ENCODE data around the gene BMPR1A. TPM values are rescaled to one million over a fixed set of nuclear protein-coding genes. Genes with fewer than 3 reads are reported as not detected.

The BMPR1A gene
- total and polyA plus RNA-seq, 2 of the 13 experiments (the other 11 are each of a cell fraction or from before 2014, with no cell fraction given): 17.8 to 44.2 TPM

- TF ChIP-seq IRF9 (CRISPR knock-in tag; IDR thresholded peaks at IDR 0.05; ENCODE audit: borderline replicate concordance) (no peak), SATB2 (CRISPR knock-in tag; IDR thresholded peaks at IDR 0.05) (no peak), ZSCAN21 (CRISPR knock-in tag; IDR thresholded peaks at IDR 0.05; ENCODE audit: borderline replicate concordance) (no peak), ARID2 (CRISPR knock-in tag; IDR thresholded peaks at IDR 0.05; ENCODE audit: borderline replicate concordance) (no peak), ZC3H4 (CRISPR knock-in tag; IDR thresholded peaks at IDR 0.05; ENCODE audit: borderline replicate concordance) (no peak), ZFP90 (CRISPR knock-in tag; IDR thresholded peaks at IDR 0.05; ENCODE audit: borderline replicate concordance) (no peak), TFE3 (CRISPR knock-in tag; IDR thresholded peaks at IDR 0.05) (no peak), SMAD1 (CRISPR knock-in tag; IDR thresholded peaks at IDR 0.05; ENCODE audit: borderline replicate concordance, low read depth) (no peak), FOXA3 (CRISPR knock-in tag; IDR thresholded peaks at IDR 0.05) (peak; percentile 47; the same call in 1 of the 2 replicates), YEATS2 (CRISPR knock-in tag; IDR thresholded peaks at IDR 0.05; ENCODE audit: borderline replicate concordance) (no peak), GTF2F1 (IDR thresholded peaks at IDR 0.05; ENCODE audit: low read length) (no peak), HMG20A (CRISPR knock-in tag; IDR thresholded peaks at IDR 0.05; ENCODE audit: borderline replicate concordance) (peak; percentile 43; the same call in 1 of the 2 replicates), TBP (CRISPR knock-in tag; IDR thresholded peaks at IDR 0.05) (no peak), GLI4 (CRISPR knock-in tag; IDR thresholded peaks at IDR 0.05; ENCODE audit: borderline replicate concordance) (no peak), ZNF138 (CRISPR knock-in tag; IDR thresholded peaks at IDR 0.05; ENCODE audit: low read depth) (no peak), ZNF598 (CRISPR knock-in tag; IDR thresholded peaks at IDR 0.05; ENCODE audit: borderline replicate concordance) (no peak), ZNF513 (CRISPR knock-in tag; conservative IDR thresholded peaks at IDR 0.05) (no peak), DZIP1 (CRISPR knock-in tag; IDR thresholded peaks at IDR 0.05) (no peak), KDM5A (IDR thresholded peaks at IDR 0.05; ENCODE audit: borderline replicate concordance, low read length) (no peak), ZNF841 (CRISPR knock-in tag; IDR thresholded peaks at IDR 0.05; ENCODE audit: borderline replicate concordance) (no peak), ARNT (IDR thresholded peaks at IDR 0.05) (no peak), ZSCAN25 (CRISPR knock-in tag; IDR thresholded peaks at IDR 0.05) (no peak), RXRB (CRISPR knock-in tag; IDR thresholded peaks at IDR 0.05; ENCODE audit: borderline replicate concordance) (no peak), ZNF253 (CRISPR knock-in tag; IDR thresholded peaks at IDR 0.05; ENCODE audit: borderline replicate concordance) (no peak), NCOR1 (IDR thresholded peaks at IDR 0.05; ENCODE audit: borderline replicate concordance, low read length) (peak; percentile 50; the same call in 1 of the 2 replicates)
These were observed 104.9 kb downstream of the BMPR1A start (continued) for GRCh38 chr10:86861351-86861750.

All from HepG2 (cell line).